Activated effector memory CD4-positive, alpha-beta T cell treated with Interleukin-2 at 50 U/mL for 16 hours (primary cell): ENCODE measurements around the gene KIT.
"Not testable (repeated sequence)": the region's sequence is repeated elsewhere in the genome, so short reads cannot be mapped to it uniquely, and the experiment has no call there.

Experiments
- DNase-seq: peaks from one replicate; pipeline ENCODE4 v3.0.0-alpha.2; 2020

Gene KIT

DNA sequence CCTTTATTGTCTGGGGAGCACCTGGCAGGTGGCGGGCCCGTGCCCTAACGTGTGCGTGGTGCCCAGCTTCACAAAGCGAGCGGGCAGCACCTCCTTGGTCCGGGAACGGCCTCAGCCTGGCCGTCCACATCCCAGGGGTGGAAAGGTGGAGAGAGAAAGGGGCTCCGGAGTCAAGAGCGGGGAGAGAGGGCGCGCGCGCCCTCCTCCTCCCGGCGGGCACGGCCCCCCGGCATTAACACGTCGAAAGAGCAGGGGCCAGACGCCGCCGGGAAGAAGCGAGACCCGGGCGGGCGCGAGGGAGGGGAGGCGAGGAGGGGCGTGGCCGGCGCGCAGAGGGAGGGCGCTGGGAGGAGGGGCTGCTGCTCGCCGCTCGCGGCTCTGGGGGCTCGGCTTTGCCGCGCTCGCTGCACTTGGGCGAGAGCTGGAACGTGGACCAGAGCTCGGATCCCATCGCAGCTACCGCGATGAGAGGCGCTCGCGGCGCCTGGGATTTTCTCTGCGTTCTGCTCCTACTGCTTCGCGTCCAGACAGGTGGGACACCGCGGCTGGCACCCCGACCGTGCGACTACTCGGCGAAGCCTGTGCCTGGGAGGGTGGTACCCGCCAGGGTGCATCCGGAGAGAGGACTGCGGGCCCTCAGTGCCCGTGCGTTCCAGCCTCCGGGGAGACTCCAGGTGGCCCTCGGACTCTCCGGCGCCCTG lies at the start of gene KIT:
Gene KIT, plus strand, starts transcription at position 407 of the 701 bp plus-strand sequence. Its CDS starts 58 bp downstream, at position 465.
- DNase-seq = peak; percentile 2

DNA sequence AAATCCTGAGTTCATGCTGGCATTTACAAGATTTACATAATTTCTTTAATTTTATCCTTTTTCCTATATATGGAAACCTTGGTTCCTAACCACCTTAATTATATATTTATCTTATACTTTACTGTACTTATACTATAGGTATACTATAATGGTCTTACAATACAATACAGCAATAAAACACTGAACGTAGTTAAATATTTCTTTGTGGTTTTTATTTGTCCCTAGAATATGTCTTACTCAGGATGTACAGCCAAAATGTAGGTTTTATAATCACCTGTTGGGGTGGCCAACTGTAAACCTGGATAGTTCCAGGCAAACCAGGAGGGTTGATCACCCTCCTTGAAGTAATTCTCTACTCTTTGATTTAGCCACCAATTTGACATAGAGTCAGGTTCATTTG lies 48.4 kb upstream of the KIT start:
- DNase-seq = no peak

DNA sequence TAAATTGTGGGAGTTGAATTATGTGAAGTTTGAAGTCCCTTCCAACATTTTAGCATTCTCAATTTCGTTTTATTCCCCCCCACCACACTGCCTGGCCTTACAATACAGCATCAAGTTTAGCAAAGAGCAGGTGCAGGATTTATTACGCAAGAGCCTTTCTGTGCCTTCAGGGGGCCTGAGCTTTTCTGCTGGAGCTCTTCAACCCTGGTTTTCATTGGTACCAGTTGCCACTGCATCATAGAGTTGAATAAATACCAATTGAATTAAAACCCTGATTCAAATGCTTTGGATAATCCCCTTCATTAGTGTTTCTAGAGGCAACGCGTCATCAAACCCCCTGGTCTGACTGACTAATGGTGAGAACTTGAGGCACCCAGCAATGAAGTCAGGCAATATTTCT lies 43.6 kb upstream of the KIT start:
- DNase-seq = no peak

- DNase-seq = no peak
Measured at GRCh38 chr4:54620773-54621172, 37.0 kb upstream of the KIT start.

- no peak for DNase-seq
Measured at GRCh38 chr4:54625391-54625790, 32.4 kb upstream of the KIT start.

DNA sequence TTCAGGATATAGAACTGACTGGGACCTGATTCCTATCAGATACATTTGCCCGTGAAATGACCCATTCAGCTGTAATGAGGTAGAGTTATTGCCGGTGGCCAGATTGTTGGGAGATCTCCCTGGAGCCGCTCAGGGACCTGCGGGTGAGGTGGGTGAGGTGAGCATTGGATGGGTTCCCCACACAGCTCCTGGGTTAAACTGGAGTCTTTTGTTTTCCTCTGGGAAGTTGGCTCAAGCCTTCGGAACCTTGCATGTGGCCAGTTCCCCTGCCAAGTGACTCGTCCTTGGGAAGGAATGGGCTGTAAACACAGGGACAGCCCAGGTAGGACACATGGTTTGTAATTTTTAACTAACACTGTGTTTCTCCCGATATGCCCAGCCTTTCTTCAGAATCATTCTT lies 31.6 kb upstream of the KIT start:
- DNase-seq = no peak

GRCh38 chr4:54632537-54632936 lies 25.2 kb upstream of the KIT start:
- no peak for DNase-seq

DNA sequence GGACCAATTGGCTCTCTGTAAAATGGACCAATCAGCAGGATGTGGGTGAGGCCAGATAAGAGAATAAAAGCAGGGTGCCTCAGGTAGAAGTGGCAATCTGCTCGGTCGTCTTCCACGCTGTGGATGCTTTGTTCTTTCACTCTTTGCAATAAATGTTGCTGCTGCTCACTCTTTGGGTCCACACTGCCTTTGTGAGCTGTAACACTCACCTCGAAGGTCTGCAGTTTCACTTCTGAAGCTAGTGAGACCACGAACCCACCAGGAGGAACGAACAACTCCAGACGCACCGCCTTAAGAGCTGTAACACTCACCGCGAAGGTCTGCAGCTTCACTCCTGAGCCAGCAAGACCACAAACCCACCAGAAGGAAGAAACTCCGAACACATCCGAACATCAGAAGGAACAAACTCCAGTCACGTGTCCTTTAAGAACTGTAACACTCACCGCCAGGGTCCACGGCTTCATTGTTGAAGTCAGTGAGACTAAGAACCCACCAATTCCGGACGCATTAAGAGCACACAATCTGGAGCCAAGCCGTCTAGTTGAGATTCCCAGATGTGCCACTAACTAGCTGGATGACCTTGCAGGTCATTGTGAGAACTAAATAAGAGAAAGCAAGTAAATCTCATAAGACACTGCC lies 24.5 kb upstream of the KIT start:
- DNase-seq = not testable (repeated sequence)

DNA sequence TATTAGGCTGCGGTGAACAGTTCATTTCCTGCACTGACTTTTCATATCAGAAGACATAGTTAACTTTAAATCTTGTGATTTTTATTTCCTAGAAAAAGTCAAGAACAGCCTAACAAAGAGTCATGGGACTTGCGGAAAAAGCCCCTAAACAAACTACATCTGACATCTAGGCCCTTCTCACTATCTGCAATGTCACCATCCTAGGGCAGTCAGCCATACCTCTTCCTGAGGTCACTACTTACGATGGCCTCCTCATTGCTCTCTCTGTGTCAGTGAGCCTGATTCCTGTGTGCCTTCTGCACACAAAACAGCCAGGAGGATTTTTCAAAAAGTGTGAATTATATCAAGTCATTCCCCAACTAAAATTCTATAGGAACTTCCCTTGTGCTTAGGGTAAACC lies 22.4 kb upstream of the KIT start:
- no peak for DNase-seq

- no peak for DNase-seq
Measured at GRCh38 chr4:54637325-54637724, 20.4 kb upstream of the KIT start.

GRCh38 chr4:54641101-54641500 lies 16.7 kb upstream of the KIT start:
- DNase-seq = not testable (repeated sequence)

DNA sequence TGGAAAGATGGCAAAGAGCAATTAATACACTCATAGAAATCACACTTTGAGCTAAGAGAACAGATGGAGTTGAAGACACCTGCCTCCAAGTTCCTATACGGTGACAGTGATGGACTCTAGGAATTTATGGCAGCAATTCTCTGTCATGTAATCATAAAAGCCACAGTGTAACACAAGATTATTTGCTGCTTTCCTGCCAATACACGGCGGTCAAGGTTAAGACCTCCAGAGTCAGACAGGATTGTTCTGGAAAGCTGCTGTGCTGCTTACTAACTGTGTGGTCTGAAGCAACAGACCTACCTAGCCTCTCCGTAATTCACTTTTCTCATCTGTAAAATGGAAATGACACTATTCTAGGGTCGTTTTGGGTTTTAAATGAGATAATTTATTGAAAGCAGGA lies 14.6 kb upstream of the KIT start:
- no peak for DNase-seq

GRCh38 chr4:54643958-54644751 lies 13.6 kb upstream of the KIT start:
- no peak for DNase-seq

DNA sequence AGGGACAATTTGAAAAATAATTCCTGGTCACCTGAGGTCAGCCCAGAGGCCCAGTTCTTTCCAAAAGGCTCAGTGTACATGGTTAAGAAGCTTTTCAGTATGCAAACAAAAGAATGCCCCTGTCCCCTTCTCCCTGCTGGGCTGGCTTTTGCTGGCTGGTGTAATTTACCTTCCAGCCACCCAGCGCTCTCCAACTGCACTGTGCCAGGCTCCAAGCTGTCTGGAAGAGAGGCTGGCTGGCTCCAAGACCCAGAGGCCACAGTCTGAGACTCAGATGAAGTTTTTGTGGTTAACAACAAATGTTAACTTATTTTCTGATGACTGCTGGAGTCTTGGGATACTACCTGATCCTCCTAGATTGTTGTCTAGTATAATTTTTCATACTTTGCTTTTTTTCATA lies 11.9 kb upstream of the KIT start:
- DNase-seq = no peak

- DNase-seq = no peak
Measured at GRCh38 chr4:54647070-54647469, 10.7 kb upstream of the KIT start.

- DNase-seq = no peak
Measured at GRCh38 chr4:54651050-54651449, 6.7 kb upstream of the KIT start.

DNA sequence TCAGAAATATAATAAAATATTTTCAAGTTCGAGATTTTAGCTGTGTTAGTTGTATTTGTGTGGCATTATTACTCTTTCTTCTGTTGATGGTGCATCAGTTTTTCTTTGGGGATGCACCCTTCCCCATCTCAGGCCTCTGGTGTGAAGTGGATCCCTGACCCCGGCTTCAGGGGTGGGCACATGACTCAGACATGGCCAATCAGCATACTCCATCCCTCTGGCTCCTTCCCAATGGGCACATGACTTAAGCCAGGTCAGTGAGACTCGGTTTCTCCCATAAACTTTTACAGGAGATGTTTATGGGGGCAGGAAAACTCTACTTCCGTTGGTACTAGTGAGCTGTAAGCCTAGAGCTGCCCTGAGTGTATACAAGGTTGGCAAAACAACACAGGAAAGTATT lies 3.0 kb upstream of the KIT start:
- DNase-seq = no peak

GRCh38 chr4:54657185-54657550 lies 589 bp upstream of the KIT start:
- no peak for DNase-seq

DNA sequence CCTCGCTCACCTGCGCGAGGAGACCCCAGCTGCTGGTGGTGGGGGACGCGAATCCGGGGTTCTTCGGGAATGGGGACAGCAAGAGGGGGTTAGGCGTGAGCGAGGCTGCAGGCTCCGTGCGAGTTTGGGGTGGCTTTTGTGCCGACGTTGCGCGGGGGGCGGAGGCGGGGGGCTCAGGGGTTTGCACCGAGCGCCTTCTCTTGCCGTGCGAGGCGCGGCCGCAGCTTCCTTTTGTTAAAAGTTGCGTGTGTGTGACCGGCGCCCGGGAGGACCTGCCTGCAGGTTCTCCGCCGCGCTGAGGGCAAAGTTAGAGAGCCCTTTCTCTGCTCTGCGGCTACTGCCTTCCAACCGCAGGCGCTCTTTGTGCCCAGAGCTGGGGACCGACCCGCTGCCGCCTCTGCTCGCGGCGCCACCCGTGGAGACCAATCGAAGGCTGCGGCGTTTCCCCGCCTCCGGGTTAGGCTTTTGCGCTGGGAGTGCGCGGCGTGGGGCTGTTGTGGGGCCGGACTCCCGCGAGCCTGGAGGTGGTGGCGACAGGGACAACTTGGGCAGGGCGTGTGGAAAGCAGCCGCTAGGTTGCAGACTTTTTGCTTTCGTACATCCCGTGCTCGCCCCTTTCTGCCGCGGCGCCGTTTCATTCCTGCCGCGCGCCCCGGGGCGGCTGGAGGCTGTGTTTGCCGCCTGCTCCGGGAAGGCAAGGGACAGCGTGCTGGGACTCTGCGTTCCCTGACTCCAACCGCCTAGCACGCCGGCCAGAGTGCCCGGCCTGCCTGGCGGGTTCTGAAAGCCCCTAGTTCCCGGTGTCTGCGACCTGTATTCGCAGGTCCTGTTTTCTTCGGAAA lies 716 bp downstream of the KIT start:
- peak; percentile 13 for DNase-seq

GRCh38 chr4:54659313-54659712 lies 1.6 kb downstream of the KIT start:
- no peak for DNase-seq

DNA sequence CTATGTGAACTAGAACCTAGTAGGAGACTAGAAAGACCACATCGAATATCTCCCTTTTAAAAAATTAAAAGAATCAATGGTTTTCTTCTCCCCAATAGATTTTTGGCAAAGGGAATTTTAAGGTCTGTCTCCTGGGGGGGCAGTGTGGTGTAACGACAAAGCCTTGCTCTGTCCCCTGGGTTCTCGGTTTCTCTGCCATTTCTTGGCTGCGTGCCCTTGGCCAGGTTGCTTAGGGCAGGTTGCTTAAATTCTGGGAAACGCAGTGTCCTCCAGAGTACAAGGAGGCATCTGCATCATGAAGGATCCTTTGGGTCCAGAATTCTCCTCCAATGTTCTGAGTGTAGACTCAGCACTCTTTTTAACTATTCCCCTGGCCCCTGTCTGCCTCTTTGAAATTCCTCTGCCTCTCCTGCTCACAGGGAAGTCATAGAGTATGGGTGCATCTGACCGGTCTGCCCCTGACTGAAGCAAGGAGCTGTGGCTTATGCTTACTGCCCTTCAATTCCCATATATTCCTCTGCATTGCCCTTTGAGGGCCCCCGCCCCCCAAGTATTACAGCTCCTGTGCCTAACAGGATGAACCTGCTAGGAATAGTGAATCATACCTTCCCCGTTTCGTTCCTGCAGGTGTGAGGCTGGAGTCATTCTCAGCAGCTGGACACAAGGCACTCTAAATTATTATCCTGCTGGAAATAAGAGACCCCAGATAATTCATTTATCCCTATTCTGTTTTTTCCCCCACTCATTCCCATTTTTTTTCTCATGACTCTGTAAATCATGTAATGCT lies 2.2 kb downstream of the KIT start:
- no peak for DNase-seq

DNA sequence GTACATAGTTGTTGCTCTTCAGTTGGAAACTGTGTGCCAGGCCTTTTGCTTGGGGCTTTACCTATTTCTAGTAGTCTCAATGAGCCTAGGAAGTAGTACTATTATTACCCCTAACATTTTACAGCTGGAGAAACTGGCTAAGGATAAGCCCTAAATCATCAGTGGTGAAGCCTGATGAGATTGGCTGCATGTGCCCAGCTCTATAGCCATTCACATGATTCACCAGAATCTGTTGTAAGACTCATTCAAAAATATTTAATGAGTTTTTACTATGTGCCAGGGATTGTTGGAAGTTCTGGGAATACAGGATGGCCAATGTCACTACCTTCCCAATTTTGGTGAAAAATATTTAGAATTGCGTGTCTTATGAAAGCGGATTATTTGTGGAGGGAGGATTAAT lies 2.8 kb downstream of the KIT start:
- DNase-seq = no peak
